Fibroblast of mammary gland (primary cell): ENCODE measurements around the gene LHX2.
A peak's percentile ranks its signal among the peaks of the same experiment; 100 is the strongest.

ENCODE experiments used
- DNase-seq: peaks from one replicate; pipeline ENCODE4 v3.0.0-alpha.2; 2010; ENCODE audit warnings: low read depth
- H3K4me3 ChIP-seq: 2 replicates; pipeline ENCODE4 v1.5.1; 2011; ENCODE audit warnings: low read depth, mild to moderate bottlenecking, low read length, moderate library complexity; ENCODE audit not compliant: control insufficient read depth
- CTCF ChIP-seq: conservative IDR thresholded peaks from 2 replicates; pipeline ENCODE4 v1.5.1; 2011; ENCODE audit warnings: low read depth, low read length, inconsistent platforms; ENCODE audit not compliant: control insufficient read depth, insufficient read depth

Gene LHX2

DNA sequence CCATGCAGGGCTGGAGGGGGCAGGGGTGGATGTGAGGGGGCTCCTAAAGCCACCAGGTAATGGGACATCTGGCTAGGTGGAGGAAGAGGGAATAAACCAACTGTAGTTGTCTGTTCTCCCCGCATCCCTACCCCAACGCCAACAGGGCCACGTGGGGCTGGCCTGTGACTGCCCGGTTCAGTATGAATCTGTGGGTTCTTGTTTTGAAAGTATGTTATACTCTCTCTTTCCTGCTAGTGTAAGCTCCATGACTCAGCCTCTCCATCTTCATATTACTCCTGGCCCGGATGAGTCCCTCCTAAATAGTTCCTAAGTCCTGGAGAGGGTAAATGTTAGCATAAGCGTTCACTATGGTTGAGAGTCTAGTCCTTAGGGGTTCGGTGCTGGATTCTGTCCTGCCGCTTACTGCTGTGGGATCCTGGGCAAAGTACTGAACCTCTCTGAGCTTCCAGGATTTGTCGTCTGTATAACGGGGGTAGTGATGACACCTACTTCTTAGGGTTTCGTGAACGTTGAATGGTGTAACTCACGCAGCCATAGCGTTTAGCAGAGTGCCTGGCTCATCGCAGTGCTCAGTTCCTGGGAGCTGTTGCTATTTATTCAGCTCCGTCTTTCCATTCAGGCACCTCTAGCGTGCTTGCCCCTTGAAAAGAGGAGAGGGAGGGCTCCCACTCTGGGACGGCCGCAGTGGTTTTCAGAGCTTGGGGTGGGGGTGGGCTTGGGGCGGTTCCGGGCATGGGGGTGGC is 28.8 kb downstream of the LHX2 start:
- DNase-seq: peak; percentile 72
- peak overlapping the region; percentile 44 for H3K4me3 ChIP-seq
- TF ChIP-seq CTCF: no peak

- H3K4me3 ChIP-seq: peak overlapping the region; percentile 44
- TF ChIP-seq CTCF: peak; percentile 61
- DNase-seq: no peak
These were observed 29.6 kb downstream of the LHX2 start for GRCh38 chr9:124040935-124041816.

DNA sequence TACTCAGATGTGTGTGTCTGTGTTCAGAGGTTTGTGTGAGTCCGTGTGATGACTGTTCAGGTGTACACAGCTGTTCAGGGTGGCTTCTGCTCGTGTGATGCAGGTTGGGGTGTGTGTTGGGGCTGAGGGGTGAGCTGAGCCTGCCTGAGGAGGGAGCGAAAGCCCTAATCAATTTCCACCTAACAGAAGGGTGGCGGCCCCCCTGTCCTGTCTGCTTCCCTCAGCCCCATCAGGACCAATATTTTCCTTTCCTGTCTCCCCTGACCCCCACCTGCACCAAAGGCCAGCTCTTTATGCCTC is 30.2 kb downstream of the LHX2 start:
- H3K4me3 ChIP-seq: no peak overlapping the region
- no peak for DNase-seq
- TF ChIP-seq CTCF: no peak

DNA sequence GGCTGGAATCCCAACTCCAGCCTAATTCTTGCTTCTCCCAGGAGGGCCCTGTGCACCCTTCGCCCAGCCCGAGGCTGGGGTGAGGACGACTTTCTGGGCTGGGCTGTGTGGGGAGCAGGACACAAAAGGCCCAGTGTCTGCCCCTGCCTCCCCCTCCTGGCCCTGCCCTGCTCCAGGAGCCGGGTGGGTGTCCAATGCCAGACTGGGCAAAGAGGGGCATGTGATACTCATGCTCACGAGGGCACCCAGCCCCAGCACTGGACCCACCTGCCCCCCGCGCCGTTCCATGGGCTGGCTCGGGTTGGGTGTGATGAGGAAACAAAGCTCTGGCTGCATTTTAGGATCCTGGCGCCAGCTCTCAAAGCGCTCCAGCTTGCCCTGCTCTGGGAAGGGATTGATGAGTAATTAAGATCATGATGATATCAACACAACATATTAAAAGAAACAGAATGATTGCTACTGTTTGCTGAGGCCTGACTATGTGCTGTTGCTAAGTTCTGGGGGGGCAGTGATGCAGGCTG is 30.7 kb downstream of the LHX2 start:
- no peak overlapping the region for H3K4me3 ChIP-seq
- no peak for DNase-seq
- TF ChIP-seq CTCF: no peak

GRCh38 chr9:124044448-124044847 is 32.9 kb downstream of the LHX2 start:
- no peak for TF ChIP-seq CTCF
- no peak overlapping the region for H3K4me3 ChIP-seq
- no peak for DNase-seq

DNA sequence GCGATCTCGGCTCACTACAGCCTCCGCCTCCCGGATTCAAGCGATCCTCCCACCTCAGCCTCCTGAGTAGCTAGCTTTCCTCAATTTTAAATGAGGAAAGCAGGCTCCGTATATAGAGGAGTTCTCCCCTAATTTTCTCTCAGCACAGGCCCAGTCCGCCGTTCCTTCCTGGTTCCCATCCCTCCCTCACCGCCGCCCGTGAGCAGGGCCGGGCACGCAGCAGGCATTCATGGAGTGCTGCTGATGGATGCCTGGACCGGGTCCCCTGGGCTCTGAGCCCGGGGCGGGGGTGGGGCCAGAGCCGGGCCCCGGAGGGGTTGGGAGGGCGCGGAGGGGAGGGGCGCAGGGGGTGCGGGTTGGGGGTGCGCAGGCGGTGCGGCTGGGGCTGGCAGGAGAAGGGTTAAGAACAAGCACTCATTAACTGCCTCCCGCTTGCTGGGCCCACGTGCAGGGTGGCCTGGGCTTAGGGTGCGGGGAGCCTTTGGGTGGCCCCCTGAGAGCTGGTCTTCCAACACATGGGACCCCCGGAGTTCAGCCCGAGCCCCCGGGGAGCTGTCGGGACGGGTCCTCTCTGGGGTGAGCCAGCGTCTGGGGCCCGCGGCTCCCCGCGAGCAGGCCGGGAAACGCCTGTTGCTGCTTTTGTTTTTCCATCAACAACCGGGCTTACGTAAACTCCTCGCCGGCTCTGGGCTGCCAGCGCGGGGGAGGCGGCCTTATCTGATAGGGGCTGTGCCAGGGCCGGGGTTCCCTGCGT is 33.7 kb downstream of the LHX2 start:
- H3K4me3 ChIP-seq: peak overlapping the region; percentile 32
- TF ChIP-seq CTCF: no peak
- DNase-seq: peak; percentile 46
